Endothelial cell of umbilical vein (primary cell): Measurements from ENCODE around the gene APOBEC3G. TPM values are rescaled to one million over a fixed set of nuclear protein-coding genes. Genes with fewer than 3 reads are reported as not detected.
"Not testable (repeated sequence)": the region's sequence is repeated elsewhere in the genome, so short reads cannot be mapped to it uniquely, and the experiment has no call there.

Source experiments
- BruUV-seq: library from RNA; stranded (reverse); fragments of 400-500 nt; replicated peaks from 2 replicates; lab custom pipeline; 2021; lab: Mats Ljungman, UMichigan
- CTCF ChIA-PET: fragments of 300-600, 350-600 bp; sonication (Branson Sonifier 250); formaldehyde crosslinking; loops from one replicate; lab custom pipeline; 2021; ENCODE audit warnings: antibody characterized with exemption, inconsistent platforms; lab: Charles Lee
- POLR2A ChIA-PET: fragments of 300-600, 350-600 bp; sonication (Branson Sonifier 250); formaldehyde crosslinking; loops from one replicate; lab custom pipeline; 2021; ENCODE audit warnings: antibody characterized with exemption, inconsistent platforms; lab: Charles Lee
- DNase-seq: peaks from one replicate; pipeline ENCODE4 v3.0.0-alpha.2; 2011; ENCODE audit warnings: low read depth, low spot score
- FAIRE-seq: peaks from 2 replicates; lab custom pipeline; 2011; peaks lifted over from hg19 to GRCh38; lab: Jason Lieb, UNC
- H2AFZ ChIP-seq: 2 replicates; pipeline ENCODE4 v1.6.0; 2012; ENCODE audit warnings: low read depth, low read length, control low read depth, inconsistent platforms
- H3K27ac ChIP-seq: 2 replicates; pipeline ENCODE4 v1.5.1; 2011; ENCODE audit warnings: low read depth, mild to moderate bottlenecking, control low read depth, low read length, moderate library complexity; ENCODE audit not compliant: insufficient read depth
- H3K27me3 ChIP-seq, 2 experiments: 2 replicates each; pipeline versions ENCODE4 v1.6.0 to v1.6.1; 2011; ENCODE audit warnings: low read length in 2 of 2, mixed read lengths in 1 of 2; ENCODE audit not compliant: control insufficient read depth in 2 of 2, insufficient read depth in 2 of 2
- H3K36me3 ChIP-seq, 2 experiments: 2 replicates in 1 of 2; 3 replicates in 1 of 2; pipeline ENCODE4 v1.5.1; 2011; ENCODE audit warnings: low read length in 2 of 2, mild to moderate bottlenecking in 1 of 2, moderate library complexity in 1 of 2; ENCODE audit not compliant: control insufficient read depth in 2 of 2, insufficient read depth in 2 of 2; ENCODE audit errors: extremely low read depth in 1 of 2
- H3K4me1 ChIP-seq: 3 replicates; pipeline ENCODE4 v1.5.1; 2011; ENCODE audit warnings: mild to moderate bottlenecking, low read length; ENCODE audit not compliant: control insufficient read depth, insufficient read depth; ENCODE audit errors: extremely low read depth
- H3K4me2 ChIP-seq: 2 replicates; pipeline ENCODE4 v1.6.1; 2011; ENCODE audit warnings: low read length, control low read depth, mixed read lengths; ENCODE audit not compliant: insufficient read depth
- H3K4me3 ChIP-seq, 3 experiments: fragments of 200-600 bp in 1 of 3; sonication (generic), shearing (Covaris generic) in 1 of 3; replicated peaks in 1 of 3; 2 replicates each; pipeline ENCODE4 v1.5.1; 2011 to 2016; ENCODE audit warnings: control low read depth in 3 of 3, low read length in 3 of 3, mild to moderate bottlenecking in 2 of 3, inconsistent platforms in 1 of 3, low read depth in 1 of 3, moderate library complexity in 1 of 3; ENCODE audit not compliant: insufficient read depth in 1 of 3
- H3K79me2 ChIP-seq: 2 replicates; pipeline ENCODE4 v1.6.0; 2012; ENCODE audit warnings: low read length, inconsistent platforms; ENCODE audit not compliant: control insufficient read depth, insufficient read depth
- H3K9ac ChIP-seq: replicated peaks from 2 replicates; pipeline ENCODE3; 2011; ENCODE audit warnings: low read length, control low read depth; ENCODE audit not compliant: insufficient read depth; ENCODE audit errors: extremely low read depth
- H3K9me1 ChIP-seq: replicated peaks from 3 replicates; pipeline ENCODE4 v1.6.0; 2011; ENCODE audit warnings: mild to moderate bottlenecking, low read length; ENCODE audit not compliant: control insufficient read depth, insufficient read depth; ENCODE audit errors: extremely low read depth
- H3K9me3 ChIP-seq: replicated peaks from 2 replicates; pipeline ENCODE4 v1.5.1; 2012; ENCODE audit warnings: low read length, inconsistent platforms; ENCODE audit not compliant: control insufficient read depth, insufficient read depth
- H4K20me1 ChIP-seq: replicated peaks from 2 replicates; pipeline ENCODE3; 2011; ENCODE audit warnings: mild to moderate bottlenecking, low read length; ENCODE audit not compliant: control insufficient read depth, insufficient read depth; ENCODE audit errors: extremely low read depth
- CTCF ChIP-seq, 2 donors: IDR thresholded peaks; 1 replicate in 1 of 2; 2 replicates in 1 of 2; pipeline ENCODE4 v1.5.1; 2011; ENCODE audit warnings: low read length in 2 of 2, mild to moderate bottlenecking in 2 of 2, moderate library complexity in 2 of 2, control low read depth in 1 of 2, inconsistent platforms in 1 of 2, low read depth in 1 of 2; ENCODE audit not compliant: insufficient read depth in 1 of 2; ENCODE audit errors: extremely low read depth in 1 of 2
- EZH2 ChIP-seq: IDR thresholded peaks from 2 replicates; pipeline ENCODE4 v1.6.1; 2012; ENCODE audit warnings: borderline replicate concordance, low read depth, mild to moderate bottlenecking, moderate library complexity, low read length, inconsistent platforms; ENCODE audit not compliant: severe bottlenecking
- FOS ChIP-seq: IDR thresholded peaks from 2 replicates; pipeline ENCODE4 v1.6.1; 2011; ENCODE audit warnings: mild to moderate bottlenecking, low read length, moderate library complexity, borderline replicate concordance; ENCODE audit not compliant: insufficient read depth
- JUN ChIP-seq: IDR thresholded peaks from 2 replicates; pipeline ENCODE4 v1.6.1; 2011; ENCODE audit warnings: borderline replicate concordance, low read depth; ENCODE audit not compliant: insufficient read length, insufficient read depth
- MYC ChIP-seq: IDR thresholded peaks from one replicate; pipeline ENCODE4 v1.6.1; 2011; ENCODE audit warnings: mild to moderate bottlenecking, low read depth, low read length
- POLR2A ChIP-seq: IDR thresholded peaks from 2 replicates; pipeline ENCODE4 v1.6.1; 2012; ENCODE audit warnings: low read depth, mild to moderate bottlenecking, control low read depth, low read length
- POLR2AphosphoS5 ChIP-seq: IDR thresholded peaks from 2 replicates; pipeline ENCODE4 v1.6.1; 2012; ENCODE audit warnings: low read depth, mild to moderate bottlenecking, control low read depth, low read length, moderate library complexity; ENCODE audit not compliant: insufficient read depth
- dilution Hi-C: fragments of 300-500 bp; cut with MboI; formaldehyde crosslinking; loops from one replicate; pipeline ENCODE4 v1.15.0; 2019; ENCODE audit warnings: low sequenced_read_pairs; ENCODE audit not compliant: extremely low pct_ligation_motif_present
- intact Hi-C: fragments of 100-400 bp; cut with micrococcal nuclease; formaldehyde crosslinking; loops from one replicate; pipeline ENCODE4 v1.10.0; 2022
- polyA plus RNA-seq, 4 experiments: library from polyadenylated mRNA; depleted of rRNA in 3 of 4; stranded (reverse) in 3 of 4; unstranded in 1 of 4; fragments of >200 nt; gene quantifications; 2 replicates each; pipeline versions ENCODE4 v1.2.1 to v1.2.3, GENCODE V29; 2011 to 2012; ENCODE audit warnings: missing spikeins in 1 of 4
- total RNA-seq: library from RNA; stranded (reverse); gene quantifications from 2 replicates; pipeline ENCODE4 v1.2.3, GENCODE V29; 2021

APOBEC3G gene
- total and polyA plus RNA-seq, 2 donors (not counting 3 experiments of a cell fraction or from before 2014, with no cell fraction given), result 3.6 to 5.1 TPM

- H3K79me2 ChIP-seq, H3K27me3 ChIP-seq, H4K20me1 ChIP-seq, POLR2A ChIA-PET, H3K4me1 ChIP-seq, H3K9me3 ChIP-seq, dilution Hi-C loops, BruUV-seq, intact Hi-C loops, H3K9me1 ChIP-seq, CTCF ChIA-PET, H3K36me3 ChIP-seq: not testable (repeated sequence)
- DNase-seq, result peak; percentile 44
- H3K4me3 ChIP-seq, result peak within 1 kb of the TSS; percentile 45 to 69 (median 65)
- peak within 1 kb of the TSS; percentile 92 for H2AFZ ChIP-seq
- FAIRE-seq, result peak; percentile 91
- H3K27ac ChIP-seq, result peak within 1 kb of the TSS; percentile 28
- H3K4me2 ChIP-seq, result peak within 1 kb of the TSS; percentile 65
- H3K9ac ChIP-seq, result peak within 1 kb of the TSS; percentile 47
Measured at GRCh38 chr22:39040538-39041296, 36.4 kb upstream of the APOBEC3G start, which contains the start of gene APOBEC3F. Gene APOBEC3F (plus strand): TSS chr22:39040864. CDS start chr22:39040961, 97 bp downstream.

- H3K79me2 ChIP-seq, result peaks cover 4% of the 10 kb centered on the region
- dilution Hi-C loops, result no loop called here
- no peak overlapping the region for H3K27ac ChIP-seq
- H3K4me3 ChIP-seq, result no peak overlapping the region
- FAIRE-seq (no peak), DNase-seq (no peak)
- no peak overlapping the region for H3K4me2 ChIP-seq
- intact Hi-C loops, result no loop called here
- BruUV-seq, result no TSS peak
- H3K36me3 ChIP-seq, result no peaks in the 10 kb centered on the region
- no peaks in the 10 kb centered on the region for H3K27me3 ChIP-seq
- no peak overlapping the region for H2AFZ ChIP-seq
- ChIA-PET CTCF (interaction anchor here (1.1 kb wide), 1 partner anchor 13 kb away, joined by 3 read pairs; no protein-coding TSS in a partner anchor), POLR2A (no interaction called here)
- H4K20me1 ChIP-seq, result no peaks in the 10 kb centered on the region
- TF ChIP-seq FOS (no peak), EZH2 (no peak), MYC (no peak), POLR2AphosphoS5 (no peak), CTCF (IDR thresholded peaks at IDR 0.05; ENCODE audit: extremely low read depth in 1 of 2, insufficient read depth in 1 of 2, low read depth in 1 of 2, low read length in 2 of 2) (no peak), POLR2A (no peak), JUN (no peak)
- H3K9me1 ChIP-seq, result no peaks in the 10 kb centered on the region
- no peak overlapping the region for H3K9ac ChIP-seq
- peaks cover 2% of the 10 kb centered on the region for H3K4me1 ChIP-seq
- no peaks in the 10 kb centered on the region for H3K9me3 ChIP-seq
Measured at GRCh38 chr22:39041908-39042307, 35.2 kb upstream of the APOBEC3G start.

- H4K20me1 ChIP-seq, H3K9ac ChIP-seq, H3K27ac ChIP-seq, H3K4me3 ChIP-seq, intact Hi-C loops, H3K9me1 ChIP-seq, DNase-seq, H3K4me1 ChIP-seq, dilution Hi-C loops, H3K4me2 ChIP-seq, H2AFZ ChIP-seq, POLR2A ChIA-PET, H3K79me2 ChIP-seq, FAIRE-seq, H3K36me3 ChIP-seq, BruUV-seq, H3K9me3 ChIP-seq, H3K27me3 ChIP-seq: not testable (repeated sequence)
- CTCF ChIA-PET, result interaction anchor here (1.1 kb wide), 1 partner anchor 12 kb away, joined by 3 read pairs; no protein-coding TSS in a partner anchor
Measured at GRCh38 chr22:39043063-39043462, 34.0 kb upstream of the APOBEC3G start.
